Dendritic cell treated with granulocyte-macrophage colony-stimulating factor and Interleukin-4, amounts not matched to agents 40 ng/mL and 50 ng/mL, for 4 days (primary cell): ENCODE results near the gene TSC2.

Experiments
- H3K27ac Mint-ChIP-seq: one replicate; pipeline ENCODE4 v1.8.0; 2022; ENCODE audit warnings: mild to moderate bottlenecking, mixed read lengths
- H3K27me3 Mint-ChIP-seq: one replicate; pipeline ENCODE4 v1.8.0; 2022; ENCODE audit warnings: mild to moderate bottlenecking, mixed read lengths
- H3K36me3 Mint-ChIP-seq: one replicate; pipeline ENCODE4 v1.8.0; 2022; ENCODE audit warnings: low read depth, mixed read lengths
- H3K4me1 Mint-ChIP-seq: one replicate; pipeline ENCODE4 v1.8.0; 2022; ENCODE audit warnings: low read depth, mixed read lengths
- H3K4me3 Mint-ChIP-seq: one replicate; pipeline ENCODE4 v1.8.0; 2022; ENCODE audit warnings: mild to moderate bottlenecking, moderate library complexity, mixed read lengths
- H3K9me3 Mint-ChIP-seq: one replicate; pipeline ENCODE4 v1.8.0; 2022; ENCODE audit warnings: mixed read lengths
- intact Hi-C: fragments of 100-400 bp; cut with micrococcal nuclease; formaldehyde crosslinking; loops from one replicate; pipeline ENCODE4 v1.15.0; 2022

The TSC2 gene

DNA sequence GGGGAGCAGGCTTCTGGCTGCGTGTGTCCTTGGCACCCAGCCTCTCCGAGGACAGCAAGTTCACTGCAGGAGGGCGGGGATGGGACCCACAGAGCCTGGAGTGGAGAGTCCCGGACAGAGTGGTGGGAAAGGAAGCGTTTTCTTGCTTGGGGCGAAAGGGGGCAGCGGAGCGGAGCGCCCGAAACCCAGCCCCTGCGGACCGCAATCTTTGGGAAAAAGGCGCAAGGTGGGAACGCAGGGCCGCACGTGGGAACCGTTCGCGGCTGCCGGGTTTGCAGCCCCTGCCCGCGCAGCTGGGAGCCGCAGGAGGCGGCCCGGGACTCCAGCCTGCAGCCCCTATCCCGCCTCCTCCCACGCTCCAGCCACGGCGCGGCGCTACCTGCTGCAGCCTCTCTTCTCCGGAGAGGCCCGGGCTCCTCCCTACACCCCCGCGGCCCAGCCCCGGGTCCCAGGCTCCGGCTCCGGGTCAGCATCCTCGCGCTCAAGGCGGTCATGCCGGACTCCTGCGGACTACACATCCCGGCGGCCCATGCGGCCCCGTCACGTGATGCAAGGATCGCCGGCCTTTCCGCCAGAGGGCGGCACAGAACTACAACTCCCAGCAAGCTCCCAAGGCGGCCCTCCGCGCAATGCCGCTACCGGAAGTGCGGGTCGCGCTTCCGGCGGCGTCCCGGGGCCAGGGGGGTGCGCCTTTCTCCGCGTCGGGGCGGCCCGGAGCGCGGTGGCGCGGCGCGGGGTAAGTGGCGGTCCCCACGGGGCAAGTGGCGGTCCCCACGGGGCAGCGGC is at the start of gene TSC2, which contains the start of gene NTHL1:
TSS of gene TSC2 (plus strand) at position 656 of the 786 bp plus-strand sequence. CDS start 631 bp downstream, outside the sequence.
TSS of gene NTHL1 (minus strand) at position 505 of the 786 bp plus-strand sequence. CDS start at position 494, 11 bp downstream.
- H3K27ac Mint-ChIP-seq, result peak within 1 kb of the TSS; percentile 81
- peak within 1 kb of the TSS; percentile 92 for H3K4me3 Mint-ChIP-seq
- no peaks in the 10 kb centered on the region for H3K27me3 Mint-ChIP-seq
- peaks cover 52% of the 10 kb centered on the region for H3K36me3 Mint-ChIP-seq
- intact Hi-C loops, result no loop called here
- H3K9me3 Mint-ChIP-seq, result no peaks in the 10 kb centered on the region
- H3K4me1 Mint-ChIP-seq, result peaks cover 46% of the 10 kb centered on the region

DNA sequence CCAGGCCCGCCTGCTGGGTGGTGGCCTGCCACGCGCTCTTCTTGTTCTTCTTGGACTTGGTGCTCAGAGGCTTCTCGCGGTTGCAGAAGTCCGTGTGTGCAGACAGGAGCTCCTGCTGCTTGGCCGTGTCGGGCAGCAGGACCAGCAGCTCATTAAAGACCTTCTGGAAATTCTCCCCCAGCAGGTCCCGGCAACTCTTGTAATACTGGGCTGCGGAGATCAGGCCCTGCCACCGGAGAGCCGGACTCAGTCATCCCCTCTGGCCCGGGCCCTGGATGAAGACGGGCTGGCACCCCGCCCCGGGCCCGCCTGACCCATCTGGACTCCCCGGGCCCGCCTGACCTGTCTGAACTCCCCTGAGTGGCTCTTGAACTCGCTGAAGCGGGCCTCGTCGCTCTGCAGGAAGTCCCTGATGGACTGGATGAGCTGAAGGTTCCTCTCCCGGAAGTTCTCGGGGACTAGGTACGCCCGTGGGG is 49.4 kb upstream of the TSC2 start:
- Mint-ChIP-seq H3K9me3 (no peaks in the 10 kb centered on the region), H3K27ac (no peak overlapping the region), H3K4me3 (no peak overlapping the region), H3K36me3 (peaks cover 72% of the 10 kb centered on the region), H3K27me3 (peaks cover 2% of the 10 kb centered on the region), H3K4me1 (peaks cover 12% of the 10 kb centered on the region)
- intact Hi-C loops, result no loop called here

DNA sequence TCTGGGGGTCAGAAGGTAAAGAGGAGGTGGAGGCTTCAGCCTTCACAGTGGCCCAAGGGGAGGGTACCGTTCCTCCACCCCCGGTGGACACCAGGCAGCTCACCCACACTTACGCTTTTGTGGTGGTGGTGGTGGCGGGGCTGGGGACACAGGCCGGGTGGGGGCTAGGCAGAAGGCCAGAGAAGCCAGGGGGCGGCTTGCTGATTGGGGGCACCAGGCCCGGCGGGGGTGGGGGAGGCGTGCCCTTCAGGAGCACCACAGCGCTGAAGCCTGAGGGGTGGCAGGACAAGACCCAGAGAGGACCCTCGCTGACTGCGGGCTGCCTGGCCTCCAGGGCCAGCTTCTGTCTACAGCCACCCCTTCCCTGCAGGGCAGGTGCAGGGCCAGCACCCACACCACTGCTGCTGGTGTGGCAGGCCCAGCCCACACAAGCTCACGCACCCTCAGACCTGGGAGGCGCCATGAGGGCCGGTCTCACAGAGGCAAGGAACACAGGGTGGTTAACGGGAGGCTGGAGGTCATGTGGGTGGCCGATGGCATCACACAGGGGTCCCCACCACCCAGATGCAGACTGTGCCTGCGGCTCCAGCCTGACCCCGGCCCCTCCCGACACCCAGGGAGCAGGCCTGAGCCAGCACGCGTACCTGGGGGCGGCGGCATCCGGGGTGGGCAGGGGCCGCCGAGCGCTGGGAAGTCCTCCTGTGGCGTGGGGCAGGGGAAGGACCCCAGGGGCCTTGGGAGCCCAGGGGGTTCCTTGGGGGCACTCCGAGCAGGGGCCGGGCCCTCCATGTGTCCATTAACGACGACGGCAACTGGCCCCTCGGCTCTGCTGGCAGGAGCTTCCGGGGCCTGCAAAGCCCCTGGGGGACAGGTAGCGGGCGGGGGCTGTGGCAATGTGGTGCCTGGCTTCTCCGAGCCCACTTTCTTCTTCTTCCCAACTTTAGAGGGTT is 48.7 kb upstream of the TSC2 start:
- Mint-ChIP-seq H3K4me1 (peaks cover 14% of the 10 kb centered on the region), H3K27me3 (no peaks in the 10 kb centered on the region), H3K9me3 (no peaks in the 10 kb centered on the region), H3K27ac (no peak overlapping the region), H3K4me3 (no peak overlapping the region), H3K36me3 (peaks cover 74% of the 10 kb centered on the region)
- intact Hi-C loops, result no loop called here

DNA sequence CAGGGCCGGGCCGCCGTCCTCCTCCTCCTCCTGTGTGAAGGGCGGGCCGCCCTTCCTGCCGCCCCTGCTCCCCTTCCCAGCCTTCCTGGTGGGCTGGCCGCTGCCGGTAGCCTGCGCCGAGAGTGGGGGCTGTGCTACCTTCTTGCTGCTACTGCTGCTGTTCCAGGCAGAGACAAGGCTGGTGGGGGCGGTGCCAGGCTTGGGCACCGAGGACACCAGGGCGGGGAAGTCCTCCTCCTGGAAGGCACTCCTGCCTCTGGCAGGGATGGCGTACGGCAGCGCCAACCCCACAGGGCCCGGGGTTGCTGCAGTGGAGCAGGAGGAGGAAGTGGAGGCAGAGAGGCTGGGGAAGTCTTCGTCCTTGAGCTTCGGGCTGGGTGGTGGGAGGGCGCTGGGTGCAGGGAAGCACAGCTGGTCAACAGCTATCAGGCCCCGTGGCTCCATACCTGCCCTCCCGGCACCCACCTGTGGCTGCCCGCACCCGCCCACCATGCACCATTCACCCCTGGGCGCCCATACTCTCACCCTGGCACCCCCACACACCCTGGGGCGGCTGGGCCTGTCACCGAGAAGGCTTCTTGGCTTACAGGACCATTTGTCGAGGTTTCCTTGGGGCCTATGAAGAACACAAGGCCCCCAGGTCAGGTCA is 47.8 kb upstream of the TSC2 start:
- Mint-ChIP-seq H3K9me3 (no peaks in the 10 kb centered on the region), H3K36me3 (peaks cover 81% of the 10 kb centered on the region), H3K27me3 (no peaks in the 10 kb centered on the region), H3K4me3 (no peak overlapping the region), H3K27ac (no peak overlapping the region), H3K4me1 (peaks cover 23% of the 10 kb centered on the region)
- intact Hi-C loops, result no loop called here

DNA sequence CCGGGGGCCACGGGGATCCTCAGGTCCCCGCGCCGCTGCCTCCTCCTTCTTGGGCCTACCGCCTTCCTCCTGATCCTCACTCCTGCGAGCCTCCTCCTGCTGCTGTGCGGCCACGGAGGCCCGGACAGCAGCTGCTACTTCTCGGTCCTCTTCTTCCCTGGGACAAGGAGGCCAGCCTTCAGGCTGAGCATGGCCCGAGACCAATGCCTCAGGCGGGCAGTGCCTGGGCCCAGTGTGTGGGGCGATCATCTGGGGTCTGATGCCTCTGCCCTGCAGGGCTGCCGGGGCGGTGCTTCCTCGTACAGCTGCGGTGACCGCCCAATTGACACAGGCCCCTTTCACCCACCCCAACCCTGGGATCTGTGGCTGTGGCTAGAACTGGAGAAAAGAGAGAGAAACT is 46.8 kb upstream of the TSC2 start:
- intact Hi-C loops, result no loop called here
- H3K27me3 Mint-ChIP-seq, result peaks cover 1% of the 10 kb centered on the region
- no peaks in the 10 kb centered on the region for H3K9me3 Mint-ChIP-seq
- peaks cover 33% of the 10 kb centered on the region for H3K4me1 Mint-ChIP-seq
- peaks cover 90% of the 10 kb centered on the region for H3K36me3 Mint-ChIP-seq
- no peak overlapping the region for H3K27ac Mint-ChIP-seq
- H3K4me3 Mint-ChIP-seq, result no peak overlapping the region

DNA sequence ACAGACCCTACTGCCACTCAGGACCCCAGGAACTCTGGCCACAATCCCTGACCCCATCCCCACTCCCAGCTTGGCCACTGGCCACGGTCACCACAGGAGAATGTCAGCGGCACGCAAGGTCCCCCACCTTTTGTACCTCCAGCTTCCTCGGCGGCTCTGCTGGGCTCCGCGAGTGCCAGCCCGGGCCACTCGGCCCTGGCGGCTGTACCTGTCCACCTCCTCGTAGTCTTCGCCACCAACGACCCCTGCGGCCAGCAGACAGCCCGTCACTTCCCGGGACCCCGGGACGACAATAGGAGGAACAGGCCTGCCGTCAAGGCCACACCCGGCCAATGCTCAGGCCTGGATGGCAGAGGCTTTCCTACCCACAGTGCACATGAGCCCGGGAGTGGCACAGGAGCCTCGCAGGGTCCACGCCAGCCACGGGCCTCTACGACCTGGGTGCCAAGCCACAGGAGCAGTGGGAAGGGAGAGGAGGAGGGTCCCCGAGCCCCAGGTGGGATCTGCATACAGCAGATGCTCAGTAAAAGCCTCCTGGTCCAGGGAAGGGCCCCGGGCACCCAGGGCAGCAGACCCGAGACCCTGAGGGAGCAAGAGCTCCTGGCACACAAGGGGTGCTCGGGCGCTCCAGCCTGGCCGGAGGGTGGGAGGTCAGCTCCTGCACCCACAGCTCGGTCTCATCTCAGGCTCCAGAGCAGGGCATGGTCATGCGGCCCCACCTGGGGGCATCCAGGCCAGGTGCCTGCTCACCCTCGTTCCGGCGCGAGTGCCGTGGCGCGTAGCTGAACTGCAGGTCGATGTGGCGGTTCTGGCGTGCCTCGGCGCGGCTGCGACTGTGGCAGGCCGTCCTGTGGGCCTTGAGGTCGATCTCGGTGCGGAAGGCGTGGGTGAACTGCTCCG is 46.1 kb upstream of the TSC2 start:
- Mint-ChIP-seq H3K27me3 (peaks cover 2% of the 10 kb centered on the region), H3K4me3 (no peak overlapping the region), H3K9me3 (no peaks in the 10 kb centered on the region), H3K36me3 (peaks cover 92% of the 10 kb centered on the region), H3K27ac (no peak overlapping the region), H3K4me1 (peaks cover 40% of the 10 kb centered on the region)
- intact Hi-C loops, result no loop called here

DNA sequence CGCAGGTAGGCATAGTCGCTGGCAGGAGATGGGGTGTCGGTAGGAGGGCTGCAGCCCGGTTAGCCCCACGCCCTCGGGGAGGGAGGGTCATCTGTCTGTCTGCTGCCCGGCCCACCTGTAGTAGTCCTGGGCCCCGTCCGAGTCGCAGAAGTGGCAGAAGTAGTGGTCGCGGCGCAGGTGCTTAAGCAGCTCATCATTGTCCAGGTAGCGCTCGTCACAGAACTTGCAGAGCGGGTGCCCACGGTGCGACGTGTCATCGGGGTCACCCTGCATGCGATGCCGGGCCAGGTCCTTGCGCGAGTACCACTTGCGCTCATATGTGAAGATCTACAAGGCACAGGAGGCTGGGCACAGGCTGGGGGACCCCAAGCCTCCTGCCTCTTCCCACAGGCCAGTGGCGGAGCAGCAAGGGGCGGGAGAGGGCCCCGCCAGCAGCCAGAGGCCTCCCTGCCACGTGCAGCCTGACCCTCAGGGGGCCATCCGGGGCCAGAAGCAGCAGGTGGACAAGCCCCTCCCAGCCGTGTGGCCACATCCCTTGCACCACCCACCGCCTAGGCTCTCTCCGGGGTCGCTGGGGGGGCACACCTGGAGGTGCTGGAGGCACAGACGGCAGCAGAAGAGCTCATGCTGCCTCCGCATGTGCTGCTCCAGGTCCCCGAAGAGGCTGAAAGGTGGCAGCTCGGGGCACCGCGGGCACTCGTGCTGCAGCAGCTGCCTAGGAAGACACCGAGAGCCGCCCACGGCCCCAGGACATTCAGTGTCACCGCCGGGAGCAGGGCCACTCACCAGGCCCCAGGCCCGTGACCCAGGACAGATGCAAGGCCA is 45.2 kb upstream of the TSC2 start:
- Mint-ChIP-seq H3K4me3 (no peak overlapping the region), H3K36me3 (peaks cover 90% of the 10 kb centered on the region), H3K27me3 (peaks cover 2% of the 10 kb centered on the region), H3K27ac (no peak overlapping the region), H3K9me3 (no peaks in the 10 kb centered on the region), H3K4me1 (peaks cover 49% of the 10 kb centered on the region)
- intact Hi-C loops, result no loop called here

DNA sequence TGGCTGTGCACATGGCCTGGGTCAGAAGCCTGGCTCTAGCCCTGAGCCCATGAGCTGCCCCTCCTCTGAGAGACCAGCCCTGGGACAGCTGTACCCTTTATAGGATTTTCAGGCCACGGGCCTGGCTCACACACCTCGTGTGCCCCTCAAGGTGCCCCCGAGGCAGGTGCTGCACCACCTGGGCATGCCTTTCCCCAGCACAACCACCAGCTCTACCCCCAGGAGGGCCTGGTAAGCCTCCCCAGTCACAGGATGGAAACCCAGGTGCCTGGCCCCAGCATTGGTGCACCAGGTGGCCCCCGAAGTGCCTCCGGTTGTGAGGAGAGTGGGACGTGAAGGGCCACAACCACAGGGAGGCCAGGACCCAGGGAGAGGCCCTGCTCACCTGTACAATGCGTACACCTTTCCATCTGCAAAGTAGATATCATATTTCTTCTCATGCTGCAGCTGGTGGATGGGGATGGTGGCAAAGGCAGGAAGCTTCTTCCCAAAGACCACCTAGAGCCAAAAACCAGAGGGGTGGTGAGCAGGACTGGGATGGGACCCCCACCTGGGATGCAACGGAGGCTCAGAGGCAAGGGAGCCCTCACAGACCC is 44.5 kb upstream of the TSC2 start:
- H3K27me3 Mint-ChIP-seq, result peaks cover 2% of the 10 kb centered on the region
- intact Hi-C loops, result no loop called here
- H3K4me1 Mint-ChIP-seq, result peaks cover 56% of the 10 kb centered on the region
- peaks cover 90% of the 10 kb centered on the region for H3K36me3 Mint-ChIP-seq
- H3K27ac Mint-ChIP-seq, result no peak overlapping the region
- no peaks in the 10 kb centered on the region for H3K9me3 Mint-ChIP-seq
- no peak overlapping the region for H3K4me3 Mint-ChIP-seq

DNA sequence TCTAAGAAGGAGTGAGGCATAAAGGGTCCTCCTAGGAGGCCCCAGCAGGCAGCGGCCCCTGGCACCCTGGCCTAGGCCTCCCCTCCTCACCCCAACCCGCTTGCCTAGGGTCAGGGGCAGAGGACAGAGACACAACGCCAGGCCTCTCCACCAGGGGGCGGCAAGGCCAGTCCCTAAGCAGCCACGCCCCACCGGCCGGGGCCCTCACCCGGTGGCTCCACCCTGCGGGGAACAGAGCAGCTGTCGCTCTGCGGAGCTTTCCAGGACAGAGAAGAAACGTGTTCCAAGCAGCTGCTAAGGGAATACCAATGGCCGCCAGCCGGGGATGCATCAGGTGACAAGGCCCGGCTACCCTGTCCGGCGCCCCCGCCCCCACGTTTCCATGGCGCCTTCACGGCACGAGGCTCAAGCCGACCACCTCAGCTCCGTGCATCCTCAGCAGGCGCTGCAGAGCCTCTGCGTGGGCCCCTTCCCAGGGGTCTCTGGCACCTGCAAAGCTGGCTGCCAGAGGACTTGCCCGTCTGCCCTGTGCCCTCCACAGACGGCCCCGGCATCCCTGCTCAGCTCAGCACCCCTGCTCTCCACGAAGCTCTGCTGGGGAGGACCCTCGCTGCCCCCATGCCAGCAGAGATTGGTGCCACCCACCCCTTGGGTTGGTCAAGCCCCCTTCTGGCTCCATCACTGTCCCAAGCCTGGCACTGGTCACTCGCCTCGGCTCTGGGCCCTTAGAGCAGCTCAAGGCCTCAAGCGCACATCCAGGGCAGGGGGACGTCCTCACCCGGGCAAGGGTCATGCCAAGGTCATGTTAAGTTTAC is 43.8 kb upstream of the TSC2 start:
- Mint-ChIP-seq H3K36me3 (peaks cover 86% of the 10 kb centered on the region), H3K27me3 (peaks cover 2% of the 10 kb centered on the region), H3K4me3 (peak overlapping the region; percentile 5), H3K9me3 (no peaks in the 10 kb centered on the region), H3K27ac (peak overlapping the region; percentile 40), H3K4me1 (peaks cover 63% of the 10 kb centered on the region)
- intact Hi-C loops, result loop anchor here (1.0 kb wide), 1 partner anchor 149 kb away; no protein-coding TSS in a partner anchor

DNA sequence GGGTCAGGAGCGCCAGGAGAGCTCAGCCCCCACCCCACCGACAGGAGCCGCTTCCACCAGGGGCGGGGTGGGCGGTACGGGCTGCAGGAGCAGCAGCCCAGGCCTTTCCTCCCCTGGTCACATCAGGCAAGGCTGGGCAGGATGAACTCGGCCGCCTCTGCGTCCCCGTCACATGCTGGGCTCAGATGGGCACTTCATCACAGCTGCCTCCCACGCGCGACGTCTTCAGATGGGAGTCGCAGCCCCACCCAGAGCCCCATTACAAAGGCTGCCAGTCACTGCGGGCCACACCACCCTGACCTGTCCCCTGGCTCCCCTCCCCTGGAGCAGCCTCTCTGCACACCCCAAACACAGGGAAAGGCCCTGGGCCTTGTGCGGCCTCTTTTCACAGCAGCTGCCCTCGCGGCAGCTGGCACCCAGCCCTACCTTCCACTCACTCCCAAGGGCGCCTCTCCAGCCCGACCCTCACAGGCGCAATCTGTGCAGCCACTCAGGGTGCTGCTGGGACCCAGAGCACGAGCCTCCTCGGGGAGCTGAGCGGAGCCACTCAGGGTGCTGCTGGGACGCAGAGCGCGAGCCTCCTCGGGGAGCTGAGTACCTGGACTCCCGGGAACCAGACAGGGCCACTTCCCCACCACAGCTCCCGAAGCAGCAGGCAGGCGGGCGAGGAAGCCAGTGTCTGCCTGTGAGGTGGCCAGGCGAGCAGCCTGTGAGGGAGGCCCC is 42.8 kb upstream of the TSC2 start:
- intact Hi-C loops, result loop anchor here (1.0 kb wide), 1 partner anchor 148 kb away; no protein-coding TSS in a partner anchor
- H3K27ac Mint-ChIP-seq, result peak overlapping the region; percentile 40
- H3K27me3 Mint-ChIP-seq, result peaks cover 2% of the 10 kb centered on the region
- peaks cover 76% of the 10 kb centered on the region for H3K36me3 Mint-ChIP-seq
- no peaks in the 10 kb centered on the region for H3K9me3 Mint-ChIP-seq
- H3K4me3 Mint-ChIP-seq, result no peak overlapping the region
- peaks cover 60% of the 10 kb centered on the region for H3K4me1 Mint-ChIP-seq

DNA sequence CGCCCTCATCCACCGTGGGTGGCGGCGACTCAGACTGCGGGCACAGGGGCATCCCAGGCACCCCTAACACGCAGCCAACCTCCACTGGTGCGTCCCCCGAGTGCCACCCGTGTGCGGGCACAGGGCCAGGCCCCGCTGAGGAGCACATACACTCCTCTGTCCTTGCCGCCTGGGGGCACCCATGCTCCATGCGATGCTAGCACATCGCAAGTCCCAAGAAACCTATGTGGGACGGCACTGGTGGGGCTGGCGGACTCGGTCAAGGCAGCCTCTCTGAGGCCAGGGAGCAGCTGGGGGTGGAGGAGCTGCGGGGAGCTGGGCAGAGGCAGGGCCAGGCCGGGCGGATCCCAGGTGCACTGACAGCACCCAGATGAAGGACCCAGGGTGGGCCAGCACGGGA is 42.1 kb upstream of the TSC2 start:
- H3K27ac Mint-ChIP-seq, result peak overlapping the region; percentile 40
- H3K9me3 Mint-ChIP-seq, result no peaks in the 10 kb centered on the region
- intact Hi-C loops, result no loop called here
- peaks cover 69% of the 10 kb centered on the region for H3K36me3 Mint-ChIP-seq
- H3K4me3 Mint-ChIP-seq, result peak overlapping the region; percentile 45
- peaks cover 60% of the 10 kb centered on the region for H3K4me1 Mint-ChIP-seq
- peaks cover 2% of the 10 kb centered on the region for H3K27me3 Mint-ChIP-seq
